ENCODE data around the gene RGS16.
A peak's percentile ranks its signal among the peaks of the same experiment; 100 is the strongest.

RGS16 gene

DNA sequence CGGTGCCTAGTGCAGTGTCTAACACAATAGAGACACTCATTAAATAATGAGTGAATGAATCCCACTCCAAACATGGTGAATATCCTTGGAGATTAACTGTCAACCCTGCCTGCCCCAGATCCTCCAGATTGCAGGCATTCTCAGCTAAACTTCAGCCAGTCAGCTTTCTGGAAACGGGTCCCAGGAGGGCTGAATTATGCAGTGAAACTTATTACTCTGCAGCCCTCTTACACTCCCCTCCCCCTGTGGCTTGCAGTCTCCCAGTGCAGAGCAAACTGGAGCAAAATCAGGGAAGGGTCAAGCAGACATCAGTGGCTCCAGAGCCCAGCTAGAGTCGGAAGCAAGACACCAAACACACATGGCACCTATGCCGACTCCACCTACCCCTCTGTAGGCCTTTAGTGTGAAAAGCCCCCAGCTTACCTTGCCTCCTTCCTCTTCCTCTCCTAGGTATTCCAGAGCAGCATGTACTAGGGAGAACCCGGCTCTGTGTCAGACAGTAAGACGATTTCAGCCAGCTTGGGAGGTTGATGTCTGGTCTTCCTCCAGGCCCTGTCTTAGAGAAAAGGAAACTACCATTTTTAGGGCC, 6.5 kb upstream of the RGS16 start:
- DNase-seq (ENCODE audit: low read depth in 1 of 2, low spot score in 1 of 2): no peak

DNA sequence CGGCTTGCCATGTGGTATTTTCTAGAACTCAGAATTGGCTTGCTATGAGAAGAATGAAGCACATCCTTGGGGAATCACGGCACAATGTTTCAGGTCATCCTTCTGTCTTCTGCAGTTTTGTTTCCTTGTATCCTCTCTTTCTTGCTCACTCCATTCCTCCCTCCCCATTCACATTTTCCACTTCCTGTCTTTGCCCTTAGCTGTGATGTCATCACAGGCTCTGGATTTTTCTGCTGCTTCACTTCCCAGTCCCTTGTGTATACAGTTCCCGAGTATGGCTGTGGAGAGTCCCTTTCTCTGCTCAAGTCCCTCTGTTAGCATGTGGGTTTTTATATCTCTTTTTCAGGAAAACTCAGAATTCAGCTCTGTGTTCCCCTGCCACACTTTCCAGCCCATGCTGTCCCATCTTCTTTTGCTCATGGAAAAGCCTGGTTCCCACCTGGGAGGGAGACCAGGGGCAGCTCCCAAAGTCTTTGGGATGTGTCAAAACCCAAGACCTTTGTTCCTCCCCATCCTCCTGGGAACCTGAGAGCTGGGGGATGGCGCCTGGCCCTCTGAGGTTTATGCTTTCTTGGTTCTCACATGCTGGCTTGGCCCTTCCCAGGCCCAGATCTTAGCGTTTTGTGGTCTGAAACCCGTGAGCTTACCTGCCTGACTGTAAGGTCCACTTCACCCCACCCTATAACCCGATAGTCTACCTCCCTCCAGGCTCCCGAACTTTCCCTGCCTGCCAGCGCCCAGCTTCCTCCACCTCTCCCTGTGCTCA, 4.8 kb upstream of the RGS16 start:
- DNase-seq (ENCODE audit: low read depth in 1 of 2, low spot score in 1 of 2): no peak

DNA sequence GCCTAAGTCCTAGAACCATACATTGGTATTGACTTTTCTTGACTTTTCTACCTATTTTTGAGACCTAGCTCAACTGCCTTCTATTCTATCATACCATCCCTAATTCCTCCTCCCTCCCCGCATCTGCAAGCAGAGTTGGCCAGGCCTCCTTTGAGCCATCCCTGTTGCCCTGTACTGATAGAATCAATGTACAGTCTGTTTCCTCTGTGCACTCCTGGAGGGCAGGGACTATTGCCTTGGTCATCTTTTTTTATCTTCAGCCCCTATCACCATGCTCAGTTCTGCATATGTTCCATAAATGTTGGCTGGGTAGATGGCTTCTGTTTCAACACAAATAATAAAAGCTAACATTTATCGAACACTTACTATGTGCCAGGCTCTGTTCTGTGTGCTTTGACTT, 4.0 kb upstream of the RGS16 start:
- DNase-seq (ENCODE audit: low read depth in 1 of 2, low spot score in 1 of 2): no peak

DNA sequence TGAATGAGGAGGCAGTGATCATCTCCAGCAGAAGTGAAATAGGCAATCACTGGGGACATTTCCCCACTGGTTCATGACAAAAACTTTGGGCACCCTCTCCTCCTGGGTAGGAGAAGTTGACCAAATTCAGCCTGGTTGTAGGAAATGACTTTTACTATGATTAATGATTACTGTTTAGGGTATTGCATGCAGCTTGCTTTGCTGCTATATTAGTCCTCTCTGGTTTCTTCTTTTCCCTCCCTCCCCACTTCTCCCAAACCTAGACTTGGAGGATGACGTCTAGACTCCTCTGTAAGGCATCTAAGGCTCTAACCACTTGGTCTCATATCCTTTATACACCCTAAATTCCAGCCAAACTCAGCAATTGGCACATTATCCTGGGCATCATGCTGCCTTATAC, 3.4 kb upstream of the RGS16 start:
- no peak for DNase-seq (ENCODE audit: low read depth in 1 of 2, low spot score in 1 of 2)

DNA sequence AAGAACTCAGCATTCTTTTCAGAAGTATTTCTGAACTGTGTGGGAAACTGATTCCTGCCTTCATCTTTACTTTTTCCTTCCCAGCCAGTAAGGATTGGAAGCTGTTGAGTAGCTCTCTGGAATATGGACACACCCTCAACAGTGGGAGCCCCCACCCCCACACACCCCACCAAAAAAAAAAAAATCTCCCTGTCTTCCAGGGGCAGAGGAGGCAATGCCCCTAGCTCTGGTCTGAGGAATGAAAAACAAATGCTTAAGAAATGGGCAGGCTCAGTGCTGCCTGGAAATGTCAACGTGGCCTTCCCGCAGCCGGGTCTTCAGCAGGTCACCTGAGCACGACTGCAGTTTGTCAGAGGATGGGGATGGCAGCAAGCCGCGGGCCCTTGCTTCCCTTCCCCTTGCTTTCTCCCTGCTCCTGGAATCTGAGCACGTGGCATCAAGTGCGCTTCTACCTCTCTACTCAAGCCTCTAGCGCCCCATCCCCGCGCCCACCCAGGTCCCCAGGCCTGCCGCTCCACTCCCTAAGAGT, 479 bp downstream of the RGS16 start:
- no peak for DNase-seq (ENCODE audit: low read depth in 1 of 2, low spot score in 1 of 2)

DNA sequence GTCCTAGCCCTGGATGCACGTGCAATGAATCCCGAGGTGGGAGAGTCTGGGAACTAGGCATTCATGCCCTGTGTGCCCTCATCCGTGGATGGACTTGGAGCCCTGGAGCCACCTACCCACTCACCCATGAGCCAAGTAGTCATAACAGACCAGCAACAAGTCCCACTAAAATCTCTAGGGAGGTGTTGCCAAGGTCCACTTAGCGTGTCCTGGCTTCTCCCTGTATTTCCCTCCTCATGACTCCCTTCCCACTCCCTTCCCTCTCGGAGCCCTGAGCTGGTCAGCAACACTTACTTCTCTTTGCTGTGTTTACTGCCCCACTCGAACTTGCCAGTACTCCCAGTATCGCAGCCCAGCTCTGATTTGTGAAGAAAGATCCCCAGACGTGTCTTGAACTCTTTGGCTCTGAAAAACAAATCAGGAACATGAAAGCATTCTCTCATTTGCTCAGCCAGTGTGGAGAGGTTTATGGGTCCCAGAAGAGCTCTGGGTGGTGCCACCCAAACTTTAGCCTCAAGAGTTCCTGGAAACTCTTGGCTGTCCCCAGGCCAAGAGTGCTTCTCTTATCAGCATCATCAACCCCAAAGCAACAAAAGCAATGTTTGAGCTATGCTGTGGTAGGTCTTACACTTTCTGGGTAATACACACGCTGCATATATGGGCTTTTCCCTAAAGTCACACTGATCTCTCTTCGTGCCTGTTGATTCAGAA, 1.1 kb downstream of the RGS16 start:
- DNase-seq (ENCODE audit: low read depth in 1 of 2, low spot score in 1 of 2): no peak

DNA sequence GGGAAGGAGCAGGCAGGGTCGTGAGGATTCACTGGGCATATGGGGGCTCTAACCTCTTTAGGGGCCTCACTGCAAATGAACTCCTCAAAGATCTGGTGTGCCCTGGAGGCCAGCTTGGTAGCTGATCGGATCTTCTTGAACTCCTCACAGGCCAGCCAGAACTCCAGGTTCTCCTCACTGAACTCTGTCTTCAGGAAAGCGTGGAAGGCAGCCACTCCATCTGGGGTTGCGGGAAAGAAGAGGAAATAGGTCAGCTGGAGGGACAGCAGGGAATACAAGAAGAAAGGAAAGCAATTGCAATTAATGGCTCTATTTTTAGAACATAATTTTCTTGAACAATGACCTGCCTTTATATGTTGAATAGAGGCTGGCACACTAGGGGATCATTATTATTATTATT, 2.3 kb downstream of the RGS16 start:
- DNase-seq (ENCODE audit: low read depth in 1 of 2, low spot score in 1 of 2): no peak

DNA sequence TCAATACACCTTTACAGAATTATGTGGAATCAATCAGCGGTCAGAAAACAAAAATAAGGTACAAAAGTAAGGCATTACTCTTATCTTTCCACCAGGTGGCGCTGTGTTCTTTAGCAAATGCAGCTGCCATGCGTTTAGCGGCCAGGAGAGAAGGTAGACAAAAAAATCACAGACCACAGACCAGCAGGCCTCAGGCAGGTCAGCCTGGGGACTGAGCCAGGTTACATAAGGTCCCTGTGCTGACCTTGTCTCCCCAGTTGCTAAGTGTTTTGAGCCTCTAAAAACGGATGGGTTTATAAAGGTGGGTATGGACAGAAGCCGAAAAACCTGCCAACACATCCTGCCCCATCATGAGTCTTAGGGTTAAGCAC, 2.8 kb downstream of the RGS16 start:
- DNase-seq (ENCODE audit: low read depth in 1 of 2, low spot score in 1 of 2): peak in 1 of 2 donors; percentile 39

DNA sequence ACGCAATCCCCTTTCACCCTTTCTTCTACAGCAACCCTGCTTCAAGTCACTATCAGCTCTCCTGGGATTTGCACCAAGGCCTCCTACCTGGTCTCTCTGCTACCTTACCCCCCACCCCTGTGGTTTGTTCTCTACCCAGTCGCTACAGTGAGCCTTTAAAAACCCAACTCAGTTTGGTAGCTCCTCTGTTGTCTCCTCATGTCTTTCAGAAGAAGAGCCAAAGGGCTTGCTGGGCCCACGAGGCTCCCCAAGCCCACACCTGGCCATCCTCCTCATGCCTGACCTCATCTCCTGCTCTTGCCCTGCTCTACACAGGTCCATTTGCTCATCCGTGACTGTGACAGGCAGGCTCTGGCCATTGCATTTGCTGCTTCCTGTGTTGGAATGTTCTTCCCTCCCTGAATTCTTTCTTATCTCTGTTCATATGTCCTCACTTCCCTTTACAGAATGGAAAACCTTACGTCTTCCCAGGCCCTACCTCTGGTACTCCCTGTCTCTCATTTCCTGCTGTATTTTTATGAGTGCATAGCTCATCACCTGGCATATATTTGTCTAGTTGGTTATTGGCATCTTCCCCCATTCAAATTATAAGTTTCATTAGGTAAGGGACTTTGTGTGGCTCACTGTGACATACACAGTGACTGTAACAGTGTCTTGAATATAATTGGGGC, 3.3 kb downstream of the RGS16 start:
- DNase-seq (ENCODE audit: low read depth in 1 of 2, low spot score in 1 of 2): no peak

DNA sequence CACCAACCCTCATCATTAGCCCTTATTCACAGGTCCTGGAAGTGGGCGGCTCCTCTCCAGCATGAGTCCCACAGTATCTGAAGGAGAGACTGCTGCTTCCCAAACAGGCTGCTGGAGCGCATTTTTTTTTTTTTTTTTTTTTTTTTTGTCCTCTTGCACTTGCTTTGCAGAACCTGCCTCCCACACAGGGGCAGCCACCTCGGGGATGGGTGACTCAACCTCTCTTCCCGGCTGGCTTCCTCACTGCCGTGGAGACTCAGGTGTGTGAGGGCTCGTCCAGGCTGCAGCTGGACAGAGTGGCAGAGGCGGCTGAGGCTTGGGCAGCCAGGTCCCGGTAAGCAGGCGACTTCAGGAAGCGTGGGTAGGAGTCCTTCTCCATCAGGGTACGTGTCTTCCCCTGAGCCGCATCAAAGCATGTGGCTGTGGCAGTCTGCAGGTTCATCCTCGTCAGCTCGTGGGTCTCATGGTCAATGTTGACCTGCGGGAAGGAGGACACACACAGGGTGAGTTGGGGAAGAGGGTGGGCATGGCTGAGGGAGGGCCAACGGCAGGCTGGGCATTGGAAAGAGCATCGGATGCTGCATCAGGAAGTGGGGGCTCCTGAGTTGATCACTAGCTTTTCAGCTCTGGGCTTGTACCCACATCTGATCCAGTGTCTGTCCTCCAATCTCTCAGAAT, 4.0 kb downstream of the RGS16 start:
- no peak for DNase-seq (ENCODE audit: low read depth in 1 of 2, low spot score in 1 of 2)

DNA sequence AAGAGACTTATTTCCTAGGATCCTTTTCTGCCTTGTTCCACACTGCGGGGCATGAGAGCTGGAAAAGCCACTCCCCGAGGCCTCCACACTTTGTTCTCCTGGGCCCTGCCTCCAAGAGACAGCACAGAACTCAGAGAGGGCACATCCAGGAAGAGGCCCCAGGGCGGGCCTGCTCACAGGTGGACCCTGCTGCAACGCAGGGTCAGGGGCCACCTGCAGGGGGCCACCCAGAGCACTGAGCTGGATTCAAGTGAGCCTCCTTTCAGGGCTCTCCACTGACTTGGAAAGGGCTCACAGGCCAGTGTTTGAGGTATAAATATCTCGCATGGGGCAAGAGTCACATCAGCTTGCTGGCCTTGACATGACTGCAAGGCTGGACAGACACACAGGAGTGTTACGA, 4.8 kb downstream of the RGS16 start:
- DNase-seq (ENCODE audit: low read depth in 1 of 2, low spot score in 1 of 2): no peak

DNA sequence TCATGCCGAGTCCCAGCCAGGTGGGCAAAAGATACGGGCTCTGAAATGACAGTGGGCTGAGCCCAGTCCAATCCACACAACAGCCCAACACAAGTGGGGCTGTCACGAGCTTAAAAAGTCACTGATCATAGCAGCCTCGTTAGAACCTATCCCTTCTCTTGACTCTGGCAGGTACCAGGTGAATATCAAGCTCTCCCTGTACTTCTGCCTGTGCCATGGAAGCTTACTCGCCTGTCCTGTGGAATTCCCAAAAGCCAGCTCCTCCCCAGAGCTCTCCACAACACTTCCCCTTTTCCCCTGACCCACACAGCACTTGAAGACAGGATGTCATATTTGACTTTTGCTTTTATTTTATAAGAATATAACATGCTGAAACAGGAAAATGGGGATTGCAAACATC, 5.9 kb downstream of the RGS16 start:
- no peak for DNase-seq (ENCODE audit: low read depth in 1 of 2, low spot score in 1 of 2)

DNA sequence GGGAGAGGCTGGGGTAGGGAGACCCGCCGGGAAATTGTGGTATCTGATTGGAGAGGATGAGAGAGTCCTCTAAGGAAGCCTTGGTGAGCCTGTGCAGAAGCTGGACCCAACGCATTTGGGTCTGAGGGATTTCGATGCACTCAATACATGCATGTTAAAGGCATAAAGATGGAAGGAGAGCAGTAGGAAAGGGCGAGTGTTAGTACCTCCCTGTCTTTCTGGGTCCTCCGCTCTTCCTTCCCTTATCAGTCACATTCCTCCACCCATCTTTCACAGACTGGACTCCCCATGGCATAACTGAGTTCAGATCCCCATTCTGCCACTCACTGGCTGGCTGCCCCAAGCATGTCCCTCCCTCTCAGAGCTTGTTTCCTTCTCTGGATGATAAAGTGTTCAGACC, 7.3 kb downstream of the RGS16 start:
- no peak for DNase-seq (ENCODE audit: low read depth in 1 of 2, low spot score in 1 of 2)

DNA sequence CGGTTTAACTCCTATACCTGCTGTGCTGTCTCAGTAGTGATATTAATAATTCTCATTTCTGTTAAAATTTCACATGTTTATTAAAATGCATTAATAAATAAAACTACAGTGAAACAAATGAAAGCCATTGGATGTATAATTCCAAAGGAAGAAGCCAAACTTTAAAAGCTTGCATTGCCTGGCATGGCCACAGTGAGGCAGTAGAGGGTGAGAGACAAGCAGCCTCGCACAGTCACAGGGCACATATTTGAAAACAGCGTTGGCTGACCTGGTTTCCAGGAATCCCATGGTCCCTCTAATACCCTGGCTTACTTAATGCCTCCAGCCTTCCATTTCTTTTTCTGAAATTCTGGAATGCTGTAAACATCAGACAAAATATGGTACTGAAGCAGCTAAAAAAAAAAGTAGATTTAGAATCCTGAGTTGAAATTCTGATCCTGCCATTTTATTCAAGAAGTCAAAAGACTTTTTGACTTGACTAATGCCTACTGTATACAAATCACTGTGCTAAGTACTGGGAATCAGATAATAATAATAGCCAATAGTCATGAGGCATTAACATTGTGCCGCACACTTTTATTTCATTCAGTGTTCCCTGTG, 8.4 kb downstream of the RGS16 start:
- peak; percentile 28 to 49 for DNase-seq (ENCODE audit: low read depth in 1 of 2, low spot score in 1 of 2)

DNA sequence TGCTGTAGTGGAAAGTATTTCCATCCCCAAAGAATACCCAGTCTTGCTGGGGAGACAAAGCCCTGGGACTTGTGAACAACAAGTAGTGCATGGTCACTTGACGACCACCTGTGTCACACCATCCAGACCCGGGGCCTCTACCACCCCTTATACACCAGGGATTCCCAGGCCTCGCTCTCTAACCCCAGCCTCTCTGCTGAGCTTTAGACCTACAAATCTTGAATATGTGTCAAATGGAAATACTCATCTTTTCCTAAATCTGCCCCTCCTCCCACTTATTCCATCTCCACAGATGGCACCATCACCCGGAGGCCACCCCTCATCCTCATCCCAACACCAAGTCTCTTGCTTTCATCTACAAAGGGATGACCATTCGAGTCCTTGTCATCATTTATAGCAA, 14.3 kb downstream of the RGS16 start:
- no peak for DNase-seq (ENCODE audit: low read depth in 1 of 2, low spot score in 1 of 2)

DNA sequence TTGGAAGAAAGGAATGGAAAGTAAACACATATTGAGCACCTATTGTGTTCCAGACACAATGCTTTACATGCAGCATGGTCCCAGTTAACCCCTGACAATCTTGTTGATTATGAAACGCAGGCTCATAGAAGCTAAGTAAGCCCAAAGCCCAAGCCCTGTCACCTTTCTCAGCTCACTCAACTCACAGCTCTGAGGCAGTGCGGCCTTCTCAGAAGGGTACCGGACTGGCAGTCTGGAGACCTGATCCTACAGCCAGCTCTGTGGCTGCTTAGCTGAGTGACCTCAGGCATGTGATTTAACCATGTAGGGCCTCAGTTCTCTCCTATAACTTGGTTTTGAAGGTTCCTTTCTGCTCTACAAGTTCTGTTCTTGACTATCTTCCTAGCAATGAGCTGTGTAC, 14.7 kb downstream of the RGS16 start:
- no peak for DNase-seq (ENCODE audit: low read depth in 1 of 2, low spot score in 1 of 2)

DNA sequence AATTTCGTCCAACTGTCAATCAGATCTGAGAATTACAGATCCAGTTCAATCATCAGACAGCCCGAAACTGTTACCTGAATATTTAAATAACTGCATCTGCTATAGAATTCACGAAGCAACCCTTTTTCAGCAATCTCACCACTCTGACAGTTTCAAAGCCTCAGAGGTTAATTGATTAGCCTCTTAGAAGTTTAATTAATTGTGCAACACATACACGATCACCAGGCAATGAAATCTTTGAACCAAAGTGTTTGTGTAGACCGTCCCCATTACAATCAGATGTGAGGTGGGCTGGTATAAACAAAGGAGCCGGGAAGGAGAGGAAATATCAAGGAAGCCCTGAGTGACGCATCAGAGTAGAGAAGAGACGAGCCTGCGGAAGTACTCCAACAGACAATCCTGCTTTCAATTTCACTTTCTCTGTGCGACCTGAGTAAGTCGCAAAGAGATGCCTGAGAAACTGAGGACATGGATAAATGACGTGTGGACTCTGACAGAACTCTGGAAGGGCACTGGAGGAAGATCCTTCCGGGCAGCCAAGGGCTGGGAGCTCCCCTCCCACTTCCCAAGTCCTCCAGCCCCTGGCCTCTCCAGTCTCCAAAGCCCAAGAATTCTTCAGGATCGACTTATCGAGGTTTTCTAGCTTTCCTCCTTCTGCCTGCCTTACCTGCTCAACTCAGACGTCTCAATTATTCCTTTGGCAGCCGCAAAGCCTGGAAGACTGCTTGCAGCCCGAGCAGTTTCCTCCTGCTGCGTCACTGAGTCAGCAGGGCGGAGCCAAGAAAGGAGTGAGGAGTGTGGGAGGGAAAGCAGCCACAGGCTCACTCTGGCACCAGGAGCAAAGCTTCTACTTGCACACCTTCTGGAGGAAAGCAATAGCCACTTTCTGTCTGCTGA, 15.4 kb downstream of the RGS16 start, which contains the start of gene RNASEL:
RNASEL (minus strand) TSS at position 757 of the 897 bp plus-strand sequence. CDS start 2,450 bp downstream, outside the sequence.
- DNase-seq (ENCODE audit: low read depth in 1 of 2, low spot score in 1 of 2): peak in 1 of 2 donors; percentile 40

DNA sequence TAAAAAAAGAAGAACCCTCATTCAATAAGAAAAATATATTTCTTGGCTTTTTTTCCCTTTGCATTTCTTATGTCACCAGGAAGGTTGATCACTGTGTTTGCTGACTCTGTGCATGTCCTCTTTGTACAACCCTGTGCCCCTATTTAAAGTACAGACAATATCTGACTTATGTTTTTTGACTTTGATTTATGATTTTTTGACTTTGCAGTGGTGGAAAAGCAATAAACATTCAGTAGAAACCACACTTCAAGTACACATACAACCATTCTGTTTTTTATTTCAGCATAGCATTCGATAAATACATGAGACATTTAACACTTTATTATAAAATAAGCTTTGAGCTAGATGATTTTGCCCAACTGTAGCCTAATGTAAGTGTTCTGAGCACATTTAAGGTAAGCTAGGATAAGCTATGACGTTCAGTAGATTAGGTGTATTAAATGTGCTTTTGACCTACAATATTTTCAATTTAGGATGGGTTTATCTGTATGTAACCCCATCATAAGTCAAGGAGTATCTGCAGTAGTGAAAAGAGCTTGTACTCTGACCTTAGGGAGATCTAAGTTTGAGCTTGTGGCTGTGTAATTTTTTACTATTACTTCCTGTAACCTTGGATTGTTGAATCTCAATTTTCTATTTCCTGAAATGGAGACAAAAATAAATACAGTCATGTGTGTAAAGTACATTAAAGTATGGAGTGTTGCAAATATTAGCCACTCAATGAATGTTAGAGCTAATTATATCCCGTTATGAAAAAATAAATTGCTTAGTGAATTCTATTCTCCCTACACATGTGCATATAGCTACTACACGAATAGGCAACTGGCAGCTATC, 16.3 kb downstream of the RGS16 start:
- no peak for DNase-seq (ENCODE audit: low read depth in 1 of 2, low spot score in 1 of 2)

DNA sequence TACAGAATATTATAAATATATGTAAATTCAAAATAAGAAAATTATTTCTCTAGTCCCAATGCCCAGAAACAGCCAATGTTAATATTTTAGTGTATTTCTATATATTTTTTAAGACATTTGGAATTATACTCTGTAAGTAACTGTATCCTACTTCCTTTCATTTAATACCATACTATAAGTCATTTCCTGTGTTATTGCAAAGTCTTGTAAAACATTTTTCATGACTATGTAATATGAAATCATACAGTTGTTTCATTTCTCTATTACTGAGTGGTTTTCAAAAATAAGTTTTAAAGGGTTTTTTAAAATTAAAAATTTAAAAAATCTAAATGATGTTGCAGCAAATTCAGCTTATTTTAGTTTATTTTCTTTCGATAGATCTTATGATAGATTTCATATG, 17.1 kb downstream of the RGS16 start:
- no peak for DNase-seq (ENCODE audit: low read depth in 1 of 2, low spot score in 1 of 2)
